H4 (cell line): ENCODE results near the gene MELK. TPM values are rescaled to one million over a fixed set of nuclear protein-coding genes. Genes with fewer than 3 reads are reported as not detected.

Experiments
- DNase-seq: peaks from one replicate; pipeline ENCODE4 v3.0.0-alpha.2; 2015; ENCODE audit warnings: low spot score
- total RNA-seq: library from RNA; depleted of rRNA; stranded (reverse); fragments of >200 nt; shearing (Covaris generic); gene quantifications from 2 replicates; pipeline ENCODE4 v1.2.3, GENCODE V29; 2014

Gene MELK
- total RNA-seq, 1 experiment from 2014 or later = 94.5 TPM

DNA sequence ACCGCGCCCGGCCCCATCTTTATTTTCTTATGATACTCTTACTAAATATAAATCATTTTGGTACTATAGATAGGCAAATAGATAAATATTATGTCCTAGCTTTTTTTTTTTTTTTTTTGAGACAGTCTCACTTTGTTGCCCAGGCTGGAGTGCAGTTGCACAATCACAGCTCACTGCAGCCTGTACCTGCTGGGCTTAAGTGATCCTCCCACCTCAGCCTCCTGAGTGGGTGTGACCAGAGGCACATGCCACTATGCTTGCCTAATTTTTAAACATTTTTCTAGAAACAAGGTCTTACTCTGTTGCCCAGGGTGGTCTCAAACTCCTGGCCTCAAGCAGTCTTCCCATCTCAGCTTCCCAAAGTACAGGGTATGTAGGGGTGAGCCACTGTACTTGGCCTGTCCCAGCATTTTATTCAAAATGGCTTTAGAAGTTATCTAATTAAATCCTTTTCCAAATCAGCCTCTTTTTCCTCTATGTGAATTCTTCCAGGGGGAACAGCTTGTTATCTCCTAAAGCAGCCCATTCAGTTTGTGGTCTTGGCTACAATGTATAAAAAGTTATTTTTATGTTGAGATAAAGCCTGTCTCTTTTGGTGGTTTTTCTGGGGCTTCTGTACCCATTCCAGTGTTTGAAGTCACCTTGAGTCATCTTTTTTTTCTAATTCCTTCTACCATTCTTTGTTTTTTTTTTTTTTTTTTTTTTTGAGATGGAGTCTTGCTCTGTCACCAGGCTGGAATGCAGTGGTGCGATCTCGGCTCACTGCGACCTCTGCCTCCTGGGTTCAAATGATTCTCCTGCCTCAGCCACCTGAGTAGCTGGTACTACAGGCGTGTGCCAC, 12.1 kb downstream of the MELK start:
- DNase-seq = no peak

GRCh38 chr9:36590231-36590630, 17.5 kb downstream of the MELK start:
- no peak for DNase-seq

GRCh38 chr9:36592801-36593583, 20.3 kb downstream of the MELK start:
- DNase-seq = no peak

GRCh38 chr9:36594213-36594612, 21.5 kb downstream of the MELK start:
- DNase-seq = no peak

DNA sequence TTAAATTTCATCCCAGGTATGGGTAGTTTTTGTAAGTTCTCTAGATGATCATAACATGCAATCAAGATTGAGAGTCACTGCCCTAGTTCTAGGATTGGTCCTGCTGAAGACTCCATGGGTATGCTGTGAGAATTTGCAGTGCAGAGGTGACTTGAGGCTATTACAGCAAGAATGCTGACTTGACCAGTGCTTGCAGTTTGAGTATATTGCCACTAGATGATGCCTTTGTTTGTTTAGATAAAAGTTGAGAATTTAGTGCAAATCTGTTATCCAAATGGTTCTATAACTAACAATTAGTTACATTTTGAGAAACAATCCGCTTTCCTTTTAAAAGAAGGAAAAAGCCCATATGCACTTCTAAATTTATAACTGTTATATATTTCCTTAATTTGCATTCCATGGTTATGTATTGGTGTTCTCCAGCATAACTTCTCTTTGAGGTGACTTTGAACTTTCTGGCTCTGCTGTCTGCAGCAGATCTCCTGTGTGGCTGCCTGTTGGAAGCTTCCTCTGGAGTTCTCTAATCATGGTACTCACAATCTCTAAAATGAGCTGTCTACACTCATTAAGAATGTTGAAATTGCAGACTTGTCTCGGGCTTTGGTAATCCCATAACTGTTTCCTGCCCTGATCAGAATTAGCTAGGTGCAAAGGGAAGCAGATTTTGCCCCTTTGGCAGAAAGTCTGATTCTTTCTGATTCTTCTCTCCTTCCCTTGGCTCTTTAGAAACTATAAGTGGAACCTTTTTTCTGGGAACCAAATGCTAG, 24.9 kb downstream of the MELK start:
- DNase-seq = peak; percentile 69

GRCh38 chr9:36598273-36598672, 25.6 kb downstream of the MELK start:
- no peak for DNase-seq

DNA sequence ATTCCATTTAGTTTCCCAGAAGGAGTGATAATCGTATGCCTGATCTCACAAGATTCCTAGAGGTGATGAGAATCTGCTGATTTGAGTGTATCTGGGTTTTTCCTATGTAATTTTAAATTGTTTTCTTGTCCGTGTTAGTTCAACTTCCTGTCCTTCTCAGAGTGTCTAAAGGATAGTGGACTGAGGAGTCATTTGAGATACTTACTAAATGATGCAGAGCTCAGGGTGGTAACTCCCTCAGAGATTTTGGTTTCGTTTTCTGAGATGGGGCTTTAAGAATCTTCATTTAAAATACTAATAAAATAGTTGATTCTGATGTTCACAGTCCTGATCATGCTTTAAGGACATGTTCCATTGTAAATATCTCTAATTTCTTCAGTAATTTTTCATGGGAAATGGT, 30.3 kb downstream of the MELK start:
- DNase-seq = no peak

GRCh38 chr9:36609306-36609705, 36.6 kb downstream of the MELK start:
- DNase-seq = no peak

- no peak for DNase-seq
Measured at GRCh38 chr9:36622121-36622520, 49.4 kb downstream of the MELK start.

DNA sequence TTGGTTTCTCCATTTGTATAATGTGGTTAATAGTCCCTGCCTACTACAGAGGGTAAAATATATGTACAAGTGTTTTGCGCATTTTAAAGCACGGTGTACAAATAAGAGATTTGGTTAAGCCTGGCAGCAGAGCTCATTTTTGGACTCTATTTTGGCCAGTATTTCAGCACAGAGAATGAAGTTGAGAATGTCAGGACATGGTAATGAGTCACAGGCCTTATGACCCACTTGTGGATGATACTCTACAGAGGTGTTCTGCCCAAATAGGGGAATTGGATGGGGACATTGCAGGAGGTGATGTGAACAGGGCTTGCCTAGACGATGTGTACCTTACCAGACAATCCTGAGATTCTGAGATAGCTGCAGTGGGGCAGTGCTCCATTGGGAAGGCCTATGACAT, 50.6 kb downstream of the MELK start:
- DNase-seq = no peak

GRCh38 chr9:36625006-36625615, 52.4 kb downstream of the MELK start:
- DNase-seq = peak; percentile 20

GRCh38 chr9:36632892-36633291, 60.2 kb downstream of the MELK start:
- peak; percentile 24 for DNase-seq

DNA sequence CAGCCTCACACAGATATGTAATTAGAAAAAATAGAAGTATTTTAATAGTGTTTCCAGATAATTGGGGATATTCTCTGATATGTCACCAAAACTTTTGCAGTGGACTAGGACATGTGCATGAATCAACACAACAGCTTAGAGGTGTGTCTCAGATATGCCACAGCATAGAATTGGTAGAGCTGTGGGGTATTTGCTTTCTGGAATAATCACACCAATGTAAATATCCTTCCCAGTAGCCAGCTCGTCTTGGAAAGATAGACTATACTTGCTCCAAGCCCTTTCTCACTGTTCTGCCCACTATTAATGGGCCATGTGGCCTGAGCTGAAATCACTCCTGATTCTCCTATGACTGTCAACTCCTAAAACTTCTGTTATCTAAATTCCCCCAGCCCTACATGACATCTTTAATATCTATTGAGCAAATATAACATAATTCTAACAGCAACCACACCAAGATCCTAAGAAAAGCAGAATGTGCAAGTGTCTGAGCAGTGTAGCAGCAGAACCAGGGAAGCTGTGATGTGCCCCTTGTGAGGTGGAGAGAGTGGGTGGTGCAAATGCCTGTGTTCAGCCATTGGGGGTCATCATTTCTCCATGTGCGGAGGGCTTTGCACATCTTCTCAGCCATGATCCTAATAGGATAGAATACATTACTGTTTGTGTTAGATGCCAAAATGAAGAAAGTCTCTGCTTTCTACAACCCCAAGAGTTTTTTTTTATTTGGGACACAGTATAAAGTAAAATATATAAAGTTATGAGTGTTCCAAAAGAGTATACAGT, 65.0 kb downstream of the MELK start:
- DNase-seq = no peak

- no peak for DNase-seq
Measured at GRCh38 chr9:36640771-36641381, 68.2 kb downstream of the MELK start.

DNA sequence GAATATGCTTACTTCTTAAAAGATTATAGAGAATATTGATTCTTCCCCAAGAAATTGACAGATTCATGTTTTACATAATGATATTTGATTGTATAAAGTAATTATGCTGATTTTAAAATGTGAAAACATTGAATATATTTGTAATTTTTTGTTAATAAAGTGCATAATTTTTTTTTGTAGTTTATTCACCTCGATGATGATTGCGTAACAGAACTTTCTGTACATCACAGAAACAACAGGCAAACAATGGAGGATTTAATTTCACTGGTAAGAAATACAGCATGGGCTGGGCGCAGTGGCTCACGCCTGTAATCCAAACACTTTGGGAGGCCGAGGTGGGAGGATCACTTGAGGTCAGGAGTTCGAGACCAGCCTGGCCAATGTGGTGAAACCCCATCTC, 70.1 kb downstream of the MELK start:
- DNase-seq = no peak

GRCh38 chr9:36656842-36657241, 84.1 kb downstream of the MELK start:
- DNase-seq = no peak

- DNase-seq = no peak
Measured at GRCh38 chr9:36659500-36659899, 86.8 kb downstream of the MELK start.

- no peak for DNase-seq
Measured at GRCh38 chr9:36664806-36665205, 92.1 kb downstream of the MELK start.

DNA sequence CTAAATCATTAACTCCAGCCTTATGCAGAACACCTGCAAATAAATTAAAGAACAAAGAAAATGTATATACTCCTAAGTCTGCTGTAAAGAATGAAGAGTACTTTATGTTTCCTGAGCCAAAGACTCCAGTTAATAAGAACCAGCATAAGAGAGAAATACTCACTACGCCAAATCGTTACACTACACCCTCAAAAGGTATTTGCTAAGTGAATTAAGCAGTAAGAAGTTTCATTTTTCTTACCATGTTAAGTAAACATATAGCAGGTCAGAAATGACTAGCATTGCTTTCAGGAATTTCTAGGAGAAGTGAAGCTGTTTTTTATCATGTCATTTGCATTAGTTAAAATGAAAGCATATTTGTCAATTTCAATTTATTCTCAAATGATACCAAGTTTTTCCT, 92.7 kb downstream of the MELK start:
- no peak for DNase-seq

DNA sequence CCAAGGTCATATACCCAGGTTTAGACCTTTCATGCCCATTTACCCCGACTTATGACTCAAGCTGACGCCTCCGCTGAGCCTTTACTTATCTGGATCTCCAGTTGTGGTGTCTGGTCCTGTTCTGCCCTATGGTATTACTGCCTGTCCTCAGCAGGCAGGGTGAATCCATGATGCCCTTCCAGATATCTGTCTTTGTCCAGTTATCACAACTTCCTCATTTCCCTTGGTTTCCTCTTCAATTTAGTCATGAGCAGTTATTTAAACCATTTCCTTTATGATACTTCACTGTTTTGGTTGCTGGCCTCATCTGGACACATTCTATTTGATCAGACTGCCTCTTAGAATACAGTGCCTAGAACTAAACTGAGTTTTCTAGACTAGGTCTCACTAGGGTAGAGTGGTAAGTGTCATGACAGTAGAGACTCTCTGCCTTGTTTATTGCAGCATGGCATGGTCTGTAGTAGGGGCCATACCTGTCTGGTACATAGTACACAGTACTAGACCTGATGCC, 93.3 kb downstream of the MELK start:
- DNase-seq = peak; percentile 37
